ENCODE measurements around the gene MRPL49. TPM values are rescaled to one million over a fixed set of nuclear protein-coding genes. Genes with fewer than 3 reads are reported as not detected.

MRPL49 gene
- total and polyA plus RNA-seq, 2 of the 13 experiments (the other 11 are each of a cell fraction or from before 2014, with no cell fraction given): 39.2 to 53.3 TPM

DNA sequence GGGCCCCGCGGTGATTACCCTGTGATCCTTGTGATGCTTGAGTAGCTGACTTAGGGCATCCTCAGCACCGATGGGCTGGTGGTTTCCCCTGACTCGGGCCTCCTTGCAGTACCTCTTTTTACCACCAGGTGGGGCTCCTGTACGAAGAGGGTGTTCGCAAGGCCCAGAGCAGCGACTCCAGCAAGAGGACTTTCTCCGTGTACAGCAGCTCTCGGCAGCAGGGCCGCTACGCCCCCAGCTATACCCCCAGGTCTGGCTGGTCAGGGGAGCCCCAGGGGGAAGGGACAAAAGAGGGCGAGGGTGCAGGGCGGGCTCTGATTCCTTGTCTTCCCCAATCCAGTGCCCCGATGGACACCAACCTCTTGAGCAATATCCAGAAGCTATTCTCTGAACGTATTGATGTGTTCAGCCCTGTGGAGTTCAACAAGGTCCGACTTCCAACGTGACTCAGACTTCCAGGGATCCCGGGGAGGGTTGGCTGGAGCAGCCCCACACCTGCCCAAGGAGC lies 11.7 kb upstream of the MRPL49 start (continued):
- TF ChIP-seq ZFP1 (CRISPR knock-in tag; IDR thresholded peaks at IDR 0.05): no peak
- 0 out of 2 replicates have a peak, but pooled peaks have one; percentile 15 for TF ChIP-seq SIN3B (IDR thresholded peaks at IDR 0.05; ENCODE audit: low read length)
- no peak for TF ChIP-seq RXRB (CRISPR knock-in tag; IDR thresholded peaks at IDR 0.05; ENCODE audit: borderline replicate concordance)
- TF ChIP-seq, protein P1, sequence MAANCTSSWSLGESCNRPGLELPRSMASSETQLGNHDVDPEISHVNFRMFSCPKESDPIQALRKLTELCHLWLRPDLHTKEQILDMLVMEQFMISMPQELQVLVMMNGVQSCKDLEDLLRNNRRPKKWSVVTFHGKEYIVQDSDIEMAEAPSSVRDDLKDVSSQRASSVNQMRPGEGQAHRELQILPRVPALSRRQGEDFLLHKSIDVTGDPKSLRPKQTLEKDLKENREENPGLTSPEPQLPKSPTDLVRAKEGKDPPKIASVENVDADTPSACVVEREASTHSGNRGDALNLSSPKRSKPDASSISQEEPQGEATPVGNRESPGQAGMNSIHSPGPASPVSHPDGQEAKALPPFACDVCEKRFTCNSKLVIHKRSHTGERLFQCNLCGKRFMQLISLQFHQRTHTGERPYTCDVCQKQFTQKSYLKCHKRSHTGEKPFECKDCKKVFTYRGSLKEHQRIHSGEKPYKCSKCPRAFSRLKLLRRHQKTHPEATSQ (CRISPR knock-in tag; IDR thresholded peaks at IDR 0.05; ENCODE audit: borderline replicate concordance): no peak
- no peak for TF ChIP-seq KLF9 (CRISPR knock-in tag; IDR thresholded peaks at IDR 0.05; ENCODE audit: low read depth)
- TF ChIP-seq XRCC5 (optimal IDR thresholded peaks at IDR 0.05; ENCODE audit: low read length): peak; percentile 32
- no peak for TF ChIP-seq HNRNPUL1 (IDR thresholded peaks at IDR 0.05; ENCODE audit: low read depth, low read length)
- TF ChIP-seq TOPORS (CRISPR knock-in tag; IDR thresholded peaks at IDR 0.05): no peak
- TF ChIP-seq THAP11 (CRISPR knock-in tag; IDR thresholded peaks at IDR 0.05): peak; percentile 36; the same call in 1 of the 2 replicates
- TF ChIP-seq, protein P2, sequence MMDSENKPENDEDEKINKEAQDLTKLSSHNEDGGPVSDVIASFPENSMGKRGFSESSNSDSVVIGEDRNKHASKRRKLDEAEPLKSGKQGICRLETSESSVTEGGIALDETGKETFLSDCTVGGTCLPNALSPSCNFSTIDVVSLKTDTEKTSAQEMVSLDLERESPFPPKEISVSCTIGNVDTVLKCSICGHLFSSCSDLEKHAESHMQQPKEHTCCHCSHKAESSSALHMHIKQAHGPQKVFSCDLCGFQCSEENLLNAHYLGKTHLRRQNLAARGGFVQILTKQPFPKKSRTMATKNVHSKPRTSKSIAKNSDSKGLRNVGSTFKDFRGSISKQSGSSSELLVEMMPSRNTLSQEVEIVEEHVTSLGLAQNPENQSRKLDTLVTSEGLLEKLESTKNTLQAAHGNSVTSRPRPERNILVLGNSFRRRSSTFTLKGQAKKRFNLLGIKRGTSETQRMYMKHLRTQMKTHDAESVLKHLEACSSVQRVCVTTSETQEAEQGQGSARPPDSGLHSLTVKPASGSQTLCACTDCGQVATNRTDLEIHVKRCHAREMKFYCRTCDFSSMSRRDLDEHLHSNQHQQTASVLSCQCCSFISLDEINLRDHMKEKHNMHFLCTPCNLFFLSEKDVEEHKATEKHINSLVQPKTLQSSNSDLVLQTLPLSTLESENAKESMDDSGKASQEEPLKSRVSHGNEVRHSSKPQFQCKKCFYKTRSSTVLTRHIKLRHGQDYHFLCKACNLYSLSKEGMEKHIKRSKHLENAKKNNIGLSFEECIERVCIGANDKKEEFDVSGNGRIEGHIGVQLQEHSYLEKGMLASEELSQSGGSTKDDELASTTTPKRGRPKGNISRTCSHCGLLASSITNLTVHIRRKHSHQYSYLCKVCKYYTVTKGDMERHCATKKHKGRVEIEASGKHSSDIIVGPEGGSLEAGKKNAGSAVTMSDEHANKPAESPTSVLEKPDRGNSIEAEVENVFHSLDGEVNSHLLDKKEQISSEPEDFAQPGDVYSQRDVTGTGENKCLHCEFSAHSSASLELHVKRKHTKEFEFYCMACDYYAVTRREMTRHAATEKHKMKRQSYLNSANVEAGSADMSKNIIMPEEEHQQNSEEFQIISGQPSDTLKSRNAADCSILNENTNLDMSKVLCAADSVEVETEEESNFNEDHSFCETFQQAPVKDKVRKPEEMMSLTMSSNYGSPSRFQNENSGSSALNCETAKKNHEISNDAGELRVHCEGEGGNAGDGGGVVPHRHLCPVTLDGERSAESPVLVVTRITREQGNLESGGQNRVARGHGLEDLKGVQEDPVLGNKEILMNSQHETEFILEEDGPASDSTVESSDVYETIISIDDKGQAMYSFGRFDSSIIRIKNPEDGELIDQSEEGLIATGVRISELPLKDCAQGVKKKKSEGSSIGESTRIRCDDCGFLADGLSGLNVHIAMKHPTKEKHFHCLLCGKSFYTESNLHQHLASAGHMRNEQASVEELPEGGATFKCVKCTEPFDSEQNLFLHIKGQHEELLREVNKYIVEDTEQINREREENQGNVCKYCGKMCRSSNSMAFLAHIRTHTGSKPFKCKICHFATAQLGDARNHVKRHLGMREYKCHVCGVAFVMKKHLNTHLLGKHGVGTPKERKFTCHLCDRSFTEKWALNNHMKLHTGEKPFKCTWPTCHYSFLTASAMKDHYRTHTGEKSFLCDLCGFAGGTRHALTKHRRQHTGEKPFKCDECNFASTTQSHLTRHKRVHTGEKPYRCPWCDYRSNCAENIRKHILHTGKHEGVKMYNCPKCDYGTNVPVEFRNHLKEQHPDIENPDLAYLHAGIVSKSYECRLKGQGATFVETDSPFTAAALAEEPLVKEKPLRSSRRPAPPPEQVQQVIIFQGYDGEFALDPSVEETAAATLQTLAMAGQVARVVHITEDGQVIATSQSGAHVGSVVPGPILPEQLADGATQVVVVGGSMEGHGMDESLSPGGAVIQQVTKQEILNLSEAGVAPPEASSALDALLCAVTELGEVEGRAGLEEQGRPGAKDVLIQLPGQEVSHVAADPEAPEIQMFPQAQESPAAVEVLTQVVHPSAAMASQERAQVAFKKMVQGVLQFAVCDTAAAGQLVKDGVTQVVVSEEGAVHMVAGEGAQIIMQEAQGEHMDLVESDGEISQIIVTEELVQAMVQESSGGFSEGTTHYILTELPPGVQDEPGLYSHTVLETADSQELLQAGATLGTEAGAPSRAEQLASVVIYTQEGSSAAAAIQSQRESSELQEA (CRISPR knock-in tag; IDR thresholded peaks at IDR 0.05; ENCODE audit: not compliant biosample characterization): no peak
- TF ChIP-seq ZNF143 (CRISPR knock-in tag; IDR thresholded peaks at IDR 0.05): no peak
- TF ChIP-seq ZBTB21 (CRISPR knock-in tag; IDR thresholded peaks at IDR 0.05): no peak
- TF ChIP-seq NCOA1 (CRISPR knock-in tag; IDR thresholded peaks at IDR 0.05): no peak
- TF ChIP-seq, protein P3, sequence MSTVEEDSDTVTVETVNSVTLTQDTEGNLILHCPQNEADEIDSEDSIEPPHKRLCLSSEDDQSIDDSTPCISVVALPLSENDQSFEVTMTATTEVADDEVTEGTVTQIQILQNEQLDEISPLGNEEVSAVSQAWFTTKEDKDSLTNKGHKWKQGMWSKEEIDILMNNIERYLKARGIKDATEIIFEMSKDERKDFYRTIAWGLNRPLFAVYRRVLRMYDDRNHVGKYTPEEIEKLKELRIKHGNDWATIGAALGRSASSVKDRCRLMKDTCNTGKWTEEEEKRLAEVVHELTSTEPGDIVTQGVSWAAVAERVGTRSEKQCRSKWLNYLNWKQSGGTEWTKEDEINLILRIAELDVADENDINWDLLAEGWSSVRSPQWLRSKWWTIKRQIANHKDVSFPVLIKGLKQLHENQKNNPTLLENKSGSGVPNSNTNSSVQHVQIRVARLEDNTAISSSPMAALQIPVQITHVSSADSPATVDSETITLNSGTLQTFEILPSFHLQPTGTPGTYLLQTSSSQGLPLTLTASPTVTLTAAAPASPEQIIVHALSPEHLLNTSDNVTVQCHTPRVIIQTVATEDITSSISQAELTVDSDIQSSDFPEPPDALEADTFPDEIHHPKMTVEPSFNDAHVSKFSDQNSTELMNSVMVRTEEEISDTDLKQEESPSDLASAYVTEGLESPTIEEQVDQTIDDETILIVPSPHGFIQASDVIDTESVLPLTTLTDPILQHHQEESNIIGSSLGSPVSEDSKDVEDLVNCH (CRISPR knock-in tag; IDR thresholded peaks at IDR 0.05): no peak
- no peak for TF ChIP-seq PRMT3 (CRISPR knock-in tag; IDR thresholded peaks at IDR 0.05; ENCODE audit: borderline replicate concordance, low read depth)
- no peak for TF ChIP-seq AGO2 (optimal IDR thresholded peaks at IDR 0.05; ENCODE audit: low read depth, low read length)
- TF ChIP-seq ZNF24 (IDR thresholded peaks at IDR 0.05): no peak
- TF ChIP-seq ZNF850 (CRISPR knock-in tag; conservative IDR thresholded peaks at IDR 0.05): no peak
- no peak for TF ChIP-seq ZNF713 (CRISPR knock-in tag; IDR thresholded peaks at IDR 0.05)
- TF ChIP-seq TGIF2 (CRISPR knock-in tag; IDR thresholded peaks at IDR 0.05): 0 out of 2 replicates have a peak, but pooled peaks have one; percentile 25
- TF ChIP-seq HHEX (CRISPR knock-in tag; IDR thresholded peaks at IDR 0.05): no peak

All from HepG2 (cell line).